ENCODE results near the gene DPEP2.

Gene DPEP2

GRCh38 chr16:67986949-67987348, 12.3 kb downstream of the DPEP2 start:
- no peaks in the 10 kb centered on the region for H3K27me3 ChIP-seq (replicated peaks)
- in situ Hi-C loops (cut with HindIII; ENCODE audit: low pct_ligation_motif_present, low sequenced_read_pairs) = no loop called here
- no peak overlapping the region for H3K27ac ChIP-seq
- H3K4me3 ChIP-seq (ENCODE audit: low read depth, low read length) = no peak overlapping the region
- H3K36me3 ChIP-seq (replicated peaks) = no peaks in the 10 kb centered on the region
- TF ChIP-seq CTCF (IDR thresholded peaks at IDR 0.05; ENCODE audit: low read depth, low read length, missing control alignments) = no peak
- DNase-seq = no peak

GRCh38 chr16:67982011-67982696, 17.1 kb downstream of the DPEP2 start:
- no peaks in the 10 kb centered on the region for H3K27me3 ChIP-seq (replicated peaks)
- no peak for TF ChIP-seq CTCF (IDR thresholded peaks at IDR 0.05; ENCODE audit: low read depth, low read length, missing control alignments)
- H3K4me3 ChIP-seq (ENCODE audit: low read depth, low read length) = no peak overlapping the region
- H3K36me3 ChIP-seq (replicated peaks) = no peaks in the 10 kb centered on the region
- DNase-seq = no peak
- no peak overlapping the region for H3K27ac ChIP-seq
- in situ Hi-C loops (cut with HindIII; ENCODE audit: low pct_ligation_motif_present, low sequenced_read_pairs) = no loop called here

- H3K36me3 ChIP-seq (replicated peaks) = no peaks in the 10 kb centered on the region
- no peak within 1 kb of the TSS for H3K4me3 ChIP-seq (ENCODE audit: low read depth, low read length)
Measured at GRCh38 chr16:67979955-67980678, 19.2 kb downstream of the DPEP2 start, which contains the start of gene DPEP3. DPEP3 (minus strand) TSS chr16:67980499; CDS start chr16:67980380, 119 bp downstream.

GRCh38 chr16:67977469-67978227, 21.6 kb downstream of the DPEP2 start:
- DNase-seq = no peak
- in situ Hi-C loops (cut with HindIII; ENCODE audit: low pct_ligation_motif_present, low sequenced_read_pairs) = no loop called here
- H3K27ac ChIP-seq = no peak overlapping the region
- H3K27me3 ChIP-seq (replicated peaks) = no peaks in the 10 kb centered on the region
- TF ChIP-seq CTCF (IDR thresholded peaks at IDR 0.05; ENCODE audit: low read depth, low read length, missing control alignments) = no peak
- no peak overlapping the region for H3K4me3 ChIP-seq (ENCODE audit: low read depth, low read length)
- no peaks in the 10 kb centered on the region for H3K36me3 ChIP-seq (replicated peaks)

More at GRCh38 chr16:67979955-67980678, 19.2 kb downstream of the DPEP2 start, which contains the start of gene DPEP3:
- DNase-seq = no peak
- in situ Hi-C loops (cut with HindIII; ENCODE audit: low pct_ligation_motif_present, low sequenced_read_pairs) = no loop called here
- Histone ChIP-seq H3K27me3 (replicated peaks) (no peaks in the 10 kb centered on the region), H3K27ac (no peak within 1 kb of the TSS)
- TF ChIP-seq CTCF (IDR thresholded peaks at IDR 0.05; ENCODE audit: low read depth, low read length, missing control alignments) = peak; percentile 56

- Histone ChIP-seq H3K27ac (no peak overlapping the region), H3K4me3 (ENCODE audit: low read depth, low read length) (no peak overlapping the region), H3K36me3 (replicated peaks) (no peaks in the 10 kb centered on the region), H3K27me3 (replicated peaks) (no peaks in the 10 kb centered on the region)
- TF ChIP-seq CTCF (IDR thresholded peaks at IDR 0.05; ENCODE audit: low read depth, low read length, missing control alignments) = no peak
- in situ Hi-C loops (cut with HindIII; ENCODE audit: low pct_ligation_motif_present, low sequenced_read_pairs) = no loop called here
- DNase-seq = no peak
Measured at GRCh38 chr16:67977005-67977404, 22.3 kb downstream of the DPEP2 start.
